ENCODE data around the gene PPM1M. TPM values are rescaled to one million over a fixed set of nuclear protein-coding genes. Genes with fewer than 3 reads are reported as not detected.
A peak's percentile ranks its signal among the peaks of the same experiment; 100 is the strongest.

The PPM1M gene
- total RNA-seq, 6 experiments from 2014 or later = 2.8 to 7.1 (median 4.5) TPM

- intact Hi-C loops (cut with DNase I) = no loop called here
- Histone ChIP-seq H3K27me3 (no peaks in the 10 kb centered on the region), H3K36me3 (no peaks in the 10 kb centered on the region), H3K4me1 (peaks cover 0 to 35% (median 16%) of the 10 kb centered on the region in 4 donors), H3K27ac (peak overlapping the region in 2 of 3 donors; percentile 83 to 94), H3K4me3 (no peak overlapping the region), H3K9me3 (no peaks in the 10 kb centered on the region)
- DNase-seq = peak; percentile 43 to 72 (median 68)
- ATAC-seq = peak; percentile 28 to 42 (median 41)
- TF ChIP-seq POLR2A (IDR thresholded peaks at IDR 0.05) (no peak), CTCF (IDR thresholded peaks at IDR 0.05) (peak in 1 of 4 donors; percentile 14)
- WGBS (ENCODE audit: insufficient coverage, low coverage, low lambda C conversion rate, missing lambda C conversion rate) = no CpG with 5 or more reads among the region's 1 CpG
Measured at GRCh38 chr3:52240059-52240885, 5.3 kb upstream of the PPM1M start.

GRCh38 chr3:52240886-52241370, 4.6 kb upstream of the PPM1M start:
- peaks cover 0 to 36% (median 16%) of the 10 kb centered on the region in 4 donors for H3K4me1 ChIP-seq
- no peaks in the 10 kb centered on the region for H3K9me3 ChIP-seq
- H3K27me3 ChIP-seq = no peaks in the 10 kb centered on the region
- H3K4me3 ChIP-seq = no peak overlapping the region
- no peak for DNase-seq
- ATAC-seq = no peak
- intact Hi-C loops (cut with DNase I) = no loop called here
- H3K36me3 ChIP-seq = no peaks in the 10 kb centered on the region
- no peak overlapping the region for H3K27ac ChIP-seq
- WGBS (ENCODE audit: insufficient coverage, low coverage, low lambda C conversion rate, missing lambda C conversion rate) = 61% methylated on average over 4 of the region's 4 CpGs
- TF ChIP-seq CTCF (IDR thresholded peaks at IDR 0.05) = no peak
- no peak for TF ChIP-seq POLR2A (IDR thresholded peaks at IDR 0.05)

GRCh38 chr3:52242039-52242438, 3.5 kb upstream of the PPM1M start:
- intact Hi-C loops (cut with DNase I) = no loop called here
- no peaks in the 10 kb centered on the region for H3K36me3 ChIP-seq
- no peak for TF ChIP-seq CTCF (IDR thresholded peaks at IDR 0.05)
- no peak for TF ChIP-seq POLR2A (IDR thresholded peaks at IDR 0.05)
- H3K27ac ChIP-seq = no peak overlapping the region
- WGBS (ENCODE audit: insufficient coverage, low coverage, low lambda C conversion rate, missing lambda C conversion rate) = 75% methylated on average over 1 of the region's 1 CpG
- H3K4me3 ChIP-seq = no peak overlapping the region
- no peaks in the 10 kb centered on the region for H3K27me3 ChIP-seq
- DNase-seq (no peak), ATAC-seq (no peak)
- no peaks in the 10 kb centered on the region for H3K9me3 ChIP-seq
- peaks cover 0 to 38% (median 16%) of the 10 kb centered on the region in 4 donors for H3K4me1 ChIP-seq

- H3K36me3 ChIP-seq = no peaks in the 10 kb centered on the region
- H3K4me1 ChIP-seq = peaks cover 0 to 26% (median 7%) of the 10 kb centered on the region in 4 donors
- intact Hi-C loops (cut with DNase I) = no loop called here
- TF ChIP-seq CTCF (IDR thresholded peaks at IDR 0.05) (no peak), POLR2A (IDR thresholded peaks at IDR 0.05) (no peak)
- H3K4me3 ChIP-seq = no peak overlapping the region
- WGBS (ENCODE audit: insufficient coverage, low coverage, low lambda C conversion rate, missing lambda C conversion rate) = 68% methylated on average over 7 of the region's 9 CpGs
- H3K27me3 ChIP-seq = no peaks in the 10 kb centered on the region
- peak in 3 of 4 donors; percentile 6 to 14 (median 6) for ATAC-seq
- H3K9me3 ChIP-seq = no peaks in the 10 kb centered on the region
- peak overlapping the region in 2 of 3 donors; percentile 34 to 72 for H3K27ac ChIP-seq
- DNase-seq = peak in 1 of 3 donors; percentile 58
Measured at GRCh38 chr3:52243791-52244628, 1.5 kb upstream of the PPM1M start.

Data from right lobe of liver (tissue), 6 donors.